Neuronal stem cell (in vitro differentiated cells): Measurements from ENCODE around the gene DPYSL5.

Experiments
- DNase-seq: peaks from one replicate; pipeline ENCODE4 v3.0.0-alpha.2; 2013; ENCODE audit warnings: low spot score
- H2AFZ ChIP-seq: one replicate; pipeline ENCODE4 v1.6.1; 2013; ENCODE audit warnings: mild to moderate bottlenecking, low read length, inconsistent platforms
- H2AK5ac ChIP-seq: 2 replicates; pipeline ENCODE4 v1.6.1; 2013; ENCODE audit warnings: low read depth, mild to moderate bottlenecking, inconsistent platforms, low read length, moderate library complexity, mixed read lengths
- H2BK120ac ChIP-seq: 2 replicates; pipeline ENCODE4 v1.6.1; 2013; ENCODE audit warnings: low read depth, mild to moderate bottlenecking, inconsistent platforms, low read length, moderate library complexity, mixed read lengths
- H2BK12ac ChIP-seq: one replicate; pipeline ENCODE4 v1.6.1; 2013; ENCODE audit warnings: low read length, inconsistent platforms
- H2BK15ac ChIP-seq: 2 replicates; pipeline ENCODE4 v1.6.1; 2013; ENCODE audit warnings: mild to moderate bottlenecking, low read length, inconsistent platforms, mixed read lengths
- H2BK5ac ChIP-seq: one replicate; pipeline ENCODE4 v1.6.1; 2013; ENCODE audit warnings: inconsistent platforms, mild to moderate bottlenecking, low read length, moderate library complexity
- H3K14ac ChIP-seq: one replicate; pipeline ENCODE4 v1.6.1; 2013; ENCODE audit warnings: low read length, inconsistent platforms
- H3K18ac ChIP-seq: 2 replicates; pipeline ENCODE4 v1.6.1; 2013; ENCODE audit warnings: low read length, inconsistent platforms
- H3K23ac ChIP-seq: 2 replicates; pipeline ENCODE4 v1.6.1; 2013; ENCODE audit warnings: low read depth, mild to moderate bottlenecking, mixed read lengths, low read length, inconsistent platforms; ENCODE audit not compliant: poor library complexity
- H3K27ac ChIP-seq: replicated peaks from 3 replicates; pipeline ENCODE4 v1.5.1; 2013; ENCODE audit warnings: low read length, inconsistent platforms
- H3K27me3 ChIP-seq, 3 experiments: 2 replicates each; pipeline ENCODE4 v1.6.1; 2013; ENCODE audit warnings: low read length in 3 of 3, mild to moderate bottlenecking in 2 of 3, inconsistent platforms in 1 of 3, low read depth in 1 of 3, mixed read lengths in 1 of 3, moderate library complexity in 1 of 3; ENCODE audit not compliant: control insufficient read depth in 3 of 3, insufficient read depth in 3 of 3
- H3K36me3 ChIP-seq, 2 donors: replicated peaks in 1 of 2; 2 replicates each; pipeline ENCODE4 v1.6.1; 2013; ENCODE audit warnings: low read length in 2 of 2; ENCODE audit not compliant: control insufficient read depth in 2 of 2, insufficient read depth in 2 of 2
- H3K4ac ChIP-seq: 2 replicates; pipeline ENCODE4 v1.6.1; 2013; ENCODE audit warnings: inconsistent platforms, mild to moderate bottlenecking, low read length, moderate library complexity
- H3K4me1 ChIP-seq, 2 donors: 1 replicate in 1 of 2; 2 replicates in 1 of 2; pipeline ENCODE4 v1.6.1; 2013; ENCODE audit warnings: low read length in 2 of 2, low read depth in 1 of 2; ENCODE audit not compliant: control insufficient read depth in 2 of 2, insufficient read depth in 1 of 2
- H3K4me2 ChIP-seq: one replicate; pipeline ENCODE4 v1.6.1; 2013; ENCODE audit warnings: mild to moderate bottlenecking, low read length, inconsistent platforms; ENCODE audit not compliant: insufficient read depth, poor library complexity, severe bottlenecking
- H3K4me3 ChIP-seq, 2 donors: 2 replicates each; pipeline ENCODE4 v1.5.1; 2013; ENCODE audit warnings: low read length in 2 of 2, mild to moderate bottlenecking in 2 of 2, inconsistent platforms in 1 of 2, moderate library complexity in 1 of 2
- H3K79me1 ChIP-seq: one replicate; pipeline ENCODE4 v1.6.1; 2013; ENCODE audit warnings: low read depth, mild to moderate bottlenecking, inconsistent platforms, low read length, moderate library complexity
- H3K9ac ChIP-seq: one replicate; pipeline ENCODE4 v1.6.1; 2013; ENCODE audit warnings: mild to moderate bottlenecking, low read depth, low read length, inconsistent platforms; ENCODE audit not compliant: poor library complexity
- H3K9me3 ChIP-seq, 2 donors: replicated peaks in 1 of 2; 2 replicates each; pipeline versions ENCODE3 to v1.6.1; 2013; ENCODE audit warnings: low read length in 2 of 2, mild to moderate bottlenecking in 2 of 2, inconsistent platforms in 1 of 2, low read depth in 1 of 2, mixed read lengths in 1 of 2, moderate library complexity in 1 of 2; ENCODE audit not compliant: control insufficient read depth in 2 of 2, insufficient read depth in 1 of 2
- H4K8ac ChIP-seq: one replicate; pipeline ENCODE4 v1.6.1; 2013; ENCODE audit warnings: low read depth, mild to moderate bottlenecking, inconsistent platforms, low read length, moderate library complexity
- H4K91ac ChIP-seq: one replicate; pipeline ENCODE4 v1.6.1; 2013; ENCODE audit warnings: low read length, low read depth, mild to moderate bottlenecking, inconsistent platforms; ENCODE audit not compliant: poor library complexity
- WGBS, 2 donors: extraction: QIAGEN DNeasy Blood & Tissue Kit; methylation state at CpG; one replicate each; pipeline ENCODE4 v1.1.7; 2013; ENCODE audit warnings: missing lambda C conversion rate in 2 of 2, mixed read lengths in 1 of 2; ENCODE audit not compliant: insufficient read length in 2 of 2, insufficient replicate concordance in 1 of 2; ENCODE audit errors: extremely low coverage in 2 of 2; 5-methylcytosine and 5-hydroxymethylcytosine counted together

Gene DPYSL5

DNA sequence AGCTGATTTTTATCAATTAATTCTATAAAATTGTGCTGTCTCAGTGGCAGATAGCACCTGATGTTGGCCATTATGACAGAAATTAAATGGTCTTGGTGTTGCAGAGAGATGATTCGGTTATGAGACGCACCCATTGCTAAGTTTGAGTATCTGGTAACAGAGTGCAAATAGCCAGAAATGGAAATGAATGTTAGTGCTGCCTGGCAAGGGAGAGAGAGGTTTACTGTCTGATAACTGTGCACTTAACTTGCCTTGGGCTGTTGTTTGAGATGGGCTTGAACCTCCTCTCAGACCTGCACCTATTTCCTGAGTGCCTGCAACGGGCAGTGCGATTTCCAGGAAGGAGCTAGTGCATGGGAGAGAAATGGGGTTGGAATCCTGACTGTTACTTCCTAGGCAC, 11.7 kb downstream of the DPYSL5 start:
- no peak overlapping the region for H3K23ac ChIP-seq
- no peak overlapping the region for H3K4me2 ChIP-seq
- no peak overlapping the region for H3K4ac ChIP-seq
- H4K91ac ChIP-seq = no peak overlapping the region
- no peaks in the 10 kb centered on the region for H3K9me3 ChIP-seq
- H3K9ac ChIP-seq = no peak overlapping the region
- H3K4me1 ChIP-seq = peaks cover 7 to 16% of the 10 kb centered on the region in 2 donors
- peak overlapping the region in 1 of 2 donors; percentile 59 for H3K4me3 ChIP-seq
- H2AK5ac ChIP-seq = no peak overlapping the region
- peaks cover 3 to 75% of the 10 kb centered on the region in 2 donors for H3K36me3 ChIP-seq
- no peaks in the 10 kb centered on the region for H3K27me3 ChIP-seq
- no peak overlapping the region for H2BK15ac ChIP-seq
- H4K8ac ChIP-seq = no peak overlapping the region
- H3K18ac ChIP-seq = no peak overlapping the region
- H3K79me1 ChIP-seq = peaks cover 12% of the 10 kb centered on the region
- H2BK120ac ChIP-seq = no peak overlapping the region
- no peak overlapping the region for H3K27ac ChIP-seq
- H2AFZ ChIP-seq = no peak overlapping the region
- no peak overlapping the region for H2BK12ac ChIP-seq
- no peak overlapping the region for H3K14ac ChIP-seq
- no peak overlapping the region for H2BK5ac ChIP-seq
- no peak for DNase-seq
- WGBS, 2 donors = no CpG with 5 or more reads among the region's 4 CpGs

DNA sequence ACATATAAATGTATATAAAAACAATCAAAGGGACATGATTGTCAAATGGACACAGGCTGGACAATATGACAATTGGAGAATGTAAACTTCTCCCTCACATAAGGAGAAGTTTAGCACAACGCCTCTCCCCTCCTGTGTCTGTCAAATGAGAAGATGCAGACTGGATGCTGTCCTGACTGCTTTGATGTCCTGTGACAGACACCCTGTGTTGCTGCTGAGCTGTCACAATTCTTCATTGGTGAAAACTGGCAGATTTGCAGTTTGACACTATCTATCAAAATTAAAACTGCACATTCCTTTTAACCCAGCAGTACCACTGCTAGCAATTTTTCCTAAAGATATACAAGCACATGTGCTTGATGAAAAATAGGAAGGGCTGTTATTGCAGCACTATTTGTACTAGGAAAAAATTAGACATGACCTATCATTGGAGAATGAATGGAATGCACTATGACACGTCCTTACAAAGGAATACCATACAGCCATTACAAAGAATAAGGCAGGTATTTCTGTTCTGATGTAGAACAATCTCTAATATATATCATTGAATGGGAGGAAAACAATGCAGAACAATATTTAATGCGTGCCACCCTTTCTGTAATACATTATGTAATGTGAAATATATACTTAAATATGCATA, 12.4 kb downstream of the DPYSL5 start:
- Histone ChIP-seq H3K27me3 (no peaks in the 10 kb centered on the region), H3K9ac (no peak overlapping the region), H2AFZ (no peak overlapping the region), H3K9me3 (no peaks in the 10 kb centered on the region), H2BK12ac (no peak overlapping the region), H3K4me3 (no peak overlapping the region), H2AK5ac (no peak overlapping the region), H3K27ac (no peak overlapping the region), H3K36me3 (peaks cover 3 to 81% of the 10 kb centered on the region in 2 donors), H4K91ac (no peak overlapping the region), H3K23ac (no peak overlapping the region), H3K79me1 (peaks cover 13% of the 10 kb centered on the region), H2BK120ac (no peak overlapping the region), H3K4ac (no peak overlapping the region), H3K4me1 (peaks cover 6 to 15% of the 10 kb centered on the region in 2 donors), H2BK5ac (no peak overlapping the region), H4K8ac (no peak overlapping the region), H2BK15ac (no peak overlapping the region), H3K18ac (no peak overlapping the region), H3K14ac (no peak overlapping the region), H3K4me2 (no peak overlapping the region)
- no CpG with 5 or more reads among the region's 3 CpGs for WGBS, 2 donors
- no peak for DNase-seq

DNA sequence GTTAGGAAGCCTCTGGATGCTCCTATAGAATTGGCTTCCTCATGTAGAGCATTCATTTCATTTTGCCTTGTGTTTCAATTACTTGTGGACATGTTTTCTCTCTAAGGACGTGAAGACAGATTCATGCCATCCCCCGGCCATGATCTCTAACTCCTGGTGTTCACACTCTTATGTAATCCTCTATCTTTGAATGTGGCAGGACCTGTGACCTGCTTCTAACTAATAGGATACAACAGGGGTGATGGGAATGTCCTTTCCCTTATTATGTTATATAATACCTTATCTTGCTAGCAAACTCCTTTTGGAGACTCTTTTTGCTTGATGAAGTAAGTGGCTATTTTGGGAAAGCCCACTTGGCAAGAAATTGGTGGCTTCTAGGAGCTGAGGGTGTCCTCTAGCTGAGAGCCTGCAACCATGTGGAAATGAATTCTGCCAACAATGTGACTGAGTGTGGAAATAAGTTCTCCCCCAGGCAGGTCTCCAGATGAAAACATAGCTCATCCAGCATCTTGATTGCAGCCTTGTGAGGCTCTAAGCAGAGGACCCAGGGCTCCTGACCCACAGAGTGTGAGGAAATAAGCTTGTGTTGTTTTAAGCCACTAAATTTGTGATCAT, 13.8 kb downstream of the DPYSL5 start:
- Histone ChIP-seq H3K4me3 (no peak overlapping the region), H3K27me3 (no peaks in the 10 kb centered on the region), H3K23ac (no peak overlapping the region), H3K4me1 (peaks cover 0 to 12% of the 10 kb centered on the region in 2 donors), H3K4me2 (no peak overlapping the region), H3K36me3 (peaks cover 3 to 94% of the 10 kb centered on the region in 2 donors), H2BK15ac (no peak overlapping the region), H3K9ac (no peak overlapping the region), H3K4ac (no peak overlapping the region), H3K79me1 (peaks cover 15% of the 10 kb centered on the region), H4K8ac (no peak overlapping the region), H3K27ac (no peak overlapping the region), H2AFZ (no peak overlapping the region), H4K91ac (no peak overlapping the region), H3K9me3 (peaks cover 0 to 3% of the 10 kb centered on the region in 2 donors), H2BK120ac (no peak overlapping the region), H2BK12ac (no peak overlapping the region), H2BK5ac (no peak overlapping the region), H3K18ac (no peak overlapping the region), H2AK5ac (no peak overlapping the region), H3K14ac (no peak overlapping the region)
- DNase-seq = no peak
- WGBS, 2 donors = no CpG with 5 or more reads among the region's 2 CpGs

DNA sequence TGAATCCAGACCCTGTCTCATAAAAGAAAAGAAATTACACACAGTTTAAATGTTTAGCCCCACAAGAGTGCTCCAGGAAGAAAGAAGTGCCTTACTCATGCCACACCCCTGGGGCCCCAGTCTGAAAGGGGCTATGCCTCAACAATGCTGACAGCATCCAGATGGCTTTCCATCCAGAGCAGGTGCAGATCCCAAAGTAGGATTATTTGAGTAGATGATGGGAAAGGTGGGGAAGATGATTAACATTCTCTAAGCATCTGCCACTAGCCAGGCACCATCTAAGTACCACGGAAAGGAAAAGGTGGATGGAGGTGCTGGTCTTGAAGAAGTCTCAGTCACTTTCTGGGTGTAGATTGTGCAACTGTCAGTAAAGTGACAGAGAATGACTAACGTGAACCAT, 16.3 kb downstream of the DPYSL5 start:
- Histone ChIP-seq H3K4ac (no peak overlapping the region), H3K27me3 (no peaks in the 10 kb centered on the region), H3K23ac (no peak overlapping the region), H2AFZ (no peak overlapping the region), H2AK5ac (no peak overlapping the region), H3K18ac (no peak overlapping the region), H3K36me3 (peaks cover 3 to 94% of the 10 kb centered on the region in 2 donors), H2BK120ac (no peak overlapping the region), H4K8ac (no peak overlapping the region), H2BK5ac (no peak overlapping the region), H3K4me1 (peaks cover 0 to 10% of the 10 kb centered on the region in 2 donors), H3K4me2 (no peak overlapping the region), H3K9ac (no peak overlapping the region), H3K9me3 (peaks cover 0 to 6% of the 10 kb centered on the region in 2 donors), H3K14ac (no peak overlapping the region), H3K4me3 (no peak overlapping the region), H2BK12ac (no peak overlapping the region), H3K27ac (no peak overlapping the region), H3K79me1 (peaks cover 19% of the 10 kb centered on the region), H4K91ac (no peak overlapping the region), H2BK15ac (no peak overlapping the region)
- no CpG with 5 or more reads among the region's 2 CpGs for WGBS, 2 donors
- DNase-seq = no peak
